OCI-LY7 (cell line): ENCODE results near the gene GLA. TPM values are rescaled to one million over a fixed set of nuclear protein-coding genes. Genes with fewer than 3 reads are reported as not detected.
A peak's percentile ranks its signal among the peaks of the same experiment; 100 is the strongest.

Experiments
- BruUV-seq: library from RNA; stranded (reverse); fragments of 400-500 nt; replicated peaks from 2 replicates; lab custom pipeline; 2021; lab: Mats Ljungman, UMichigan
- CTCF ChIA-PET: fragments of 300-600 bp; sonication (Branson Sonifier 250); formaldehyde crosslinking; loops from one replicate; lab custom pipeline; 2022; ENCODE audit warnings: antibody characterized with exemption; ENCODE audit not compliant: unreplicated experiment; lab: Charles Lee
- POLR2A ChIA-PET: fragments of 300-600 bp; sonication (Branson Sonifier 250); formaldehyde crosslinking; loops from one replicate; lab custom pipeline; 2022; ENCODE audit warnings: antibody characterized with exemption; lab: Charles Lee
- DNase-seq: peaks from one replicate; pipeline ENCODE4 v3.0.0-alpha.2; 2015; ENCODE audit warnings: low spot score
- H2AFZ ChIP-seq: fragments of 200-600 bp; sonication (generic), shearing (Covaris generic); 2 replicates; pipeline ENCODE4 v1.6.1; 2014; ENCODE audit warnings: mild to moderate bottlenecking, antibody characterized with exemption, low read length, moderate library complexity
- H3K27ac ChIP-seq: fragments of 200-600 bp; sonication (generic); 2 replicates; pipeline ENCODE4 v1.5.1; 2014; ENCODE audit warnings: mixed run types, low read depth, mild to moderate bottlenecking, moderate library complexity, low read length, inconsistent platforms; ENCODE audit not compliant: poor library complexity, severe bottlenecking
- H3K36me3 ChIP-seq: fragments of 200-600 bp; sonication (generic); 2 replicates; pipeline ENCODE4 v1.6.1; 2014; ENCODE audit warnings: mild to moderate bottlenecking, antibody characterized with exemption, low read length, moderate library complexity, mixed read lengths; ENCODE audit not compliant: insufficient read depth
- H3K4me1 ChIP-seq: fragments of 200-600 bp; sonication (generic); 2 replicates; pipeline ENCODE4 v1.5.1; 2014; ENCODE audit warnings: mild to moderate bottlenecking, low read length; ENCODE audit not compliant: insufficient read depth, poor library complexity, severe bottlenecking
- H3K4me2 ChIP-seq: fragments of 200-600 bp; sonication (generic); 2 replicates; pipeline ENCODE4 v1.6.1; 2014; ENCODE audit warnings: mild to moderate bottlenecking, low read length
- H3K4me3 ChIP-seq: fragments of 200-600 bp; sonication (generic); 2 replicates; pipeline ENCODE4 v1.5.1; 2014; ENCODE audit warnings: mild to moderate bottlenecking, low read depth, low read length; ENCODE audit not compliant: poor library complexity, severe bottlenecking
- H3K79me2 ChIP-seq: fragments of 200-600 bp; sonication (generic); 2 replicates; pipeline ENCODE4 v1.6.1; 2016; ENCODE audit warnings: low read depth, mild to moderate bottlenecking, low read length, moderate library complexity, mixed read lengths; ENCODE audit not compliant: insufficient read depth
- H3K9me2 ChIP-seq: fragments of 200-600 bp; sonication (generic); 2 replicates; pipeline ENCODE4 v1.6.1; 2016; ENCODE audit warnings: mild to moderate bottlenecking, low read length, mixed read lengths; ENCODE audit not compliant: insufficient read depth
- H3K9me3 ChIP-seq: fragments of 200-600 bp; sonication (generic); 2 replicates; pipeline ENCODE4 v1.6.1; 2014; ENCODE audit warnings: mild to moderate bottlenecking, mixed run types, low read length, mixed read lengths
- H4K20me1 ChIP-seq: fragments of 200-600 bp; sonication (generic); 2 replicates; pipeline ENCODE4 v1.6.1; 2014; ENCODE audit warnings: mild to moderate bottlenecking, antibody characterized with exemption, low read length, moderate library complexity, mixed read lengths; ENCODE audit not compliant: insufficient read depth
- EZH2phosphoT487 ChIP-seq: fragments of 200-600 bp; sonication (generic); IDR thresholded peaks from 2 replicates; pipeline ENCODE4 v1.6.1; 2018; ENCODE audit warnings: low read depth, borderline replicate concordance, mild to moderate bottlenecking, mixed run types, antibody characterized with exemption, low read length, moderate library complexity, mixed read lengths
- intact Hi-C: fragments of 100-400 bp; cut with micrococcal nuclease; formaldehyde crosslinking; loops from one replicate; pipeline ENCODE4 v1.10.0; 2022; ENCODE audit not compliant: unreplicated experiment
- total RNA-seq, 2 experiments: library from RNA; depleted of rRNA in 1 of 2; stranded (reverse); fragments of >200 nt in 1 of 2; shearing (Covaris generic) in 1 of 2; gene quantifications; 2 replicates each; pipeline ENCODE4 v1.2.3, GENCODE V29; 2014 to 2022
- TF ChIP-seq, protein P1 (sequence below): fragments of 200-600 bp; sonication (generic); conservative IDR thresholded peaks from 2 replicates; pipeline ENCODE4 v1.5.1; 2014; ENCODE audit warnings: mild to moderate bottlenecking, antibody characterized with exemption, low read length, moderate library complexity, mixed read lengths

Gene GLA
- total RNA-seq, 2 experiments from 2014 or later: 48.7 to 51.1 TPM

- Histone ChIP-seq H3K79me2 (peaks cover 27% of the 10 kb centered on the region; the same call in 1 of the 2 replicates), H3K27ac (peak overlapping the region; percentile 96), H3K4me1 (peaks cover 50% of the 10 kb centered on the region), H4K20me1 (no peaks in the 10 kb centered on the region), H3K36me3 (peaks cover 86% of the 10 kb centered on the region), H3K4me2 (peak overlapping the region; percentile 84), H3K9me3 (no peaks in the 10 kb centered on the region), H3K9me2 (no peaks in the 10 kb centered on the region), H2AFZ (no peak overlapping the region), H3K4me3 (peak overlapping the region; percentile 51)
- peak; percentile 77 for DNase-seq
- ChIA-PET POLR2A (interaction anchor here (1.1 to 4.7 kb wide), 6 partner anchors 9 to 36 kb away, joined by 3 to 34 read pairs (median 6); partner anchors contain the start of genes BTK and TIMM8A), CTCF (interaction anchor here (1.2 kb wide), 1 partner anchor 10 kb away, joined by 4 read pairs; no protein-coding TSS in a partner anchor)
- intact Hi-C loops: no loop called here
- TF ChIP-seq EZH2phosphoT487: no peak
- TF ChIP-seq, protein P1, sequence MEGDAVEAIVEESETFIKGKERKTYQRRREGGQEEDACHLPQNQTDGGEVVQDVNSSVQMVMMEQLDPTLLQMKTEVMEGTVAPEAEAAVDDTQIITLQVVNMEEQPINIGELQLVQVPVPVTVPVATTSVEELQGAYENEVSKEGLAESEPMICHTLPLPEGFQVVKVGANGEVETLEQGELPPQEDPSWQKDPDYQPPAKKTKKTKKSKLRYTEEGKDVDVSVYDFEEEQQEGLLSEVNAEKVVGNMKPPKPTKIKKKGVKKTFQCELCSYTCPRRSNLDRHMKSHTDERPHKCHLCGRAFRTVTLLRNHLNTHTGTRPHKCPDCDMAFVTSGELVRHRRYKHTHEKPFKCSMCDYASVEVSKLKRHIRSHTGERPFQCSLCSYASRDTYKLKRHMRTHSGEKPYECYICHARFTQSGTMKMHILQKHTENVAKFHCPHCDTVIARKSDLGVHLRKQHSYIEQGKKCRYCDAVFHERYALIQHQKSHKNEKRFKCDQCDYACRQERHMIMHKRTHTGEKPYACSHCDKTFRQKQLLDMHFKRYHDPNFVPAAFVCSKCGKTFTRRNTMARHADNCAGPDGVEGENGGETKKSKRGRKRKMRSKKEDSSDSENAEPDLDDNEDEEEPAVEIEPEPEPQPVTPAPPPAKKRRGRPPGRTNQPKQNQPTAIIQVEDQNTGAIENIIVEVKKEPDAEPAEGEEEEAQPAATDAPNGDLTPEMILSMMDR: no peak
- no TSS peak for BruUV-seq
Observed at GRCh38 chrX:101368800-101369199, 38.9 kb downstream of the GLA start.

GRCh38 chrX:101365301-101365795 is 42.4 kb downstream of the GLA start:
- H3K9me3 ChIP-seq: no peaks in the 10 kb centered on the region
- BruUV-seq: no TSS peak
- no peak for DNase-seq
- no peak for TF ChIP-seq EZH2phosphoT487
- TF ChIP-seq, protein P1: no peak
- peaks cover 17% of the 10 kb centered on the region; the same call in 1 of the 2 replicates for H3K79me2 ChIP-seq
- H3K4me1 ChIP-seq: peaks cover 45% of the 10 kb centered on the region
- peaks cover 88% of the 10 kb centered on the region for H3K36me3 ChIP-seq
- H3K9me2 ChIP-seq: no peaks in the 10 kb centered on the region
- no peaks in the 10 kb centered on the region for H4K20me1 ChIP-seq
- no peak overlapping the region for H3K27ac ChIP-seq
- CTCF ChIA-PET: no interaction called here
- H3K4me2 ChIP-seq: no peak overlapping the region
- intact Hi-C loops: no loop called here
- H2AFZ ChIP-seq: no peak overlapping the region
- POLR2A ChIA-PET: interaction anchor here (1.5 to 1.6 kb wide), 2 partner anchors 12 to 16 kb away, joined by 3 to 6 read pairs; partner anchors contain the start of gene TIMM8A
- H3K4me3 ChIP-seq: no peak overlapping the region

- H3K36me3 ChIP-seq: peaks cover 82% of the 10 kb centered on the region
- 0 out of 2 replicates have a peak, but pooled peaks cover 2% of the 10 kb centered on the region for H3K79me2 ChIP-seq
- no peak overlapping the region for H3K4me3 ChIP-seq
- no TSS peak for BruUV-seq
- POLR2A ChIA-PET: interaction anchor here (1.1 to 1.2 kb wide), 2 partner anchors 12 to 13 kb away, joined by 3 to 4 read pairs; no protein-coding TSS in a partner anchor
- no peak overlapping the region for H2AFZ ChIP-seq
- CTCF ChIA-PET: no interaction called here
- H3K9me2 ChIP-seq: no peaks in the 10 kb centered on the region
- H3K9me3 ChIP-seq: no peaks in the 10 kb centered on the region
- DNase-seq: no peak
- intact Hi-C loops: no loop called here
- H3K27ac ChIP-seq: no peak overlapping the region
- peaks cover 45% of the 10 kb centered on the region for H3K4me1 ChIP-seq
- TF ChIP-seq EZH2phosphoT487: no peak
- TF ChIP-seq, protein P1: no peak
- H3K4me2 ChIP-seq: no peak overlapping the region
- no peaks in the 10 kb centered on the region for H4K20me1 ChIP-seq
Observed at GRCh38 chrX:101362757-101363156, 45.0 kb downstream of the GLA start.
